HEK293T (cell line): ENCODE measurements around the gene EWSR1.

Experiments
- CTBP1 ChIP-seq: fragments of 450-650 bp; IDR thresholded peaks from 2 replicates; pipeline ENCODE4 v1.6.1; 2016; ENCODE audit warnings: borderline replicate concordance
- ELF4 ChIP-seq: fragments of 450-650 bp; IDR thresholded peaks from 2 replicates; pipeline ENCODE4 v1.6.1; 2017; ENCODE audit warnings: antibody characterized with exemption
- HDGF ChIP-seq: fragments of 450-650 bp; IDR thresholded peaks from 2 replicates; pipeline ENCODE4 v1.6.1; 2017; ENCODE audit warnings: antibody characterized with exemption, borderline replicate concordance
- L3MBTL2 ChIP-seq: fragments of 450-650 bp; conservative IDR thresholded peaks from 2 replicates; pipeline ENCODE4 v1.6.1; 2016; ENCODE audit warnings: mild to moderate bottlenecking
- PKNOX1 ChIP-seq: fragments of 450-650 bp; IDR thresholded peaks from 2 replicates; pipeline ENCODE4 v1.6.1; 2016
- SUZ12 ChIP-seq: fragments of 450-650 bp; IDR thresholded peaks from 2 replicates; pipeline ENCODE4 v1.6.1; 2016; ENCODE audit warnings: mild to moderate bottlenecking

- no peak for TF ChIP-seq ELF4
- TF ChIP-seq HDGF = no peak
- TF ChIP-seq PKNOX1 = no peak
- no peak for TF ChIP-seq CTBP1
- no peak for TF ChIP-seq SUZ12
- no peak for TF ChIP-seq L3MBTL2
Observed at GRCh38 chr22:29243874-29244446, 24.1 kb upstream of the EWSR1 start.
